Naive thymus-derived CD4-positive, alpha-beta T cell (primary cell): ENCODE data around the gene CEP41. TPM values are rescaled to one million over a fixed set of nuclear protein-coding genes. Genes with fewer than 3 reads are reported as not detected.
A peak's percentile ranks its signal among the peaks of the same experiment; 100 is the strongest.

ENCODE experiments used
- ATAC-seq: fragments of 150-1000 bp; cut with Tn5 transposase; 2 replicates; pipeline ENCODE4 v1.10.0; 2021; ENCODE audit warnings: mild to moderate bottlenecking, moderate library complexity
- CTCF ChIA-PET: fragments of 350-600 bp; sonication (Branson Sonifier 250); formaldehyde crosslinking; loops from one replicate; lab custom pipeline; 2021; ENCODE audit warnings: antibody characterized with exemption; lab: Charles Lee
- POLR2A ChIA-PET: fragments of 350-600 bp; sonication (Branson Sonifier 250); formaldehyde crosslinking; loops from one replicate; lab custom pipeline; 2021; ENCODE audit warnings: antibody characterized with exemption, inconsistent platforms; lab: Charles Lee
- DNase-seq, 9 donors: peaks; one replicate each; pipeline versions ENCODE4 v3.0.0 to v3.0.0-alpha.2; 2020 to 2022; ENCODE audit warnings: mixed read lengths in 1 of 9
- H3K27ac ChIP-seq: one replicate; pipeline ENCODE4 v1.7.0; 2013; ENCODE audit warnings: mild to moderate bottlenecking, low read depth, low read length, moderate library complexity
- H3K27me3 ChIP-seq, 2 donors: one replicate each; pipeline ENCODE4 v1.7.0; 2013; ENCODE audit warnings: low read length in 2 of 2, mild to moderate bottlenecking in 2 of 2, moderate library complexity in 2 of 2; ENCODE audit not compliant: control insufficient read depth in 2 of 2, insufficient read depth in 2 of 2
- H3K36me3 ChIP-seq, 3 experiments: 1 replicate in 2 of 3; 2 replicates in 1 of 3; pipeline ENCODE4 v1.7.0; 2013; ENCODE audit warnings: low read length in 3 of 3, mild to moderate bottlenecking in 3 of 3, moderate library complexity in 1 of 3; ENCODE audit not compliant: insufficient read depth in 3 of 3, control insufficient read depth in 2 of 3
- H3K4me1 ChIP-seq, 2 donors: one replicate each; pipeline ENCODE4 v1.7.0; 2013; ENCODE audit warnings: low read length in 2 of 2, mild to moderate bottlenecking in 2 of 2, moderate library complexity in 1 of 2; ENCODE audit not compliant: control insufficient read depth in 2 of 2, insufficient read depth in 2 of 2
- H3K4me3 ChIP-seq: 2 replicates; pipeline ENCODE4 v1.7.0; 2013; ENCODE audit warnings: mild to moderate bottlenecking, low read length
- H3K9me3 ChIP-seq, 3 experiments: 1 replicate in 2 of 3; 2 replicates in 1 of 3; pipeline ENCODE4 v1.7.0; 2013; ENCODE audit warnings: low read length in 3 of 3; ENCODE audit not compliant: control insufficient read depth in 2 of 3
- H3K27ac Mint-ChIP-seq, 9 donors: one replicate each; pipeline ENCODE4 v1.8.0; 2020 to 2022; ENCODE audit warnings: mixed read lengths in 9 of 9, mild to moderate bottlenecking in 8 of 9, moderate library complexity in 5 of 9, inconsistent platforms in 2 of 9
- H3K27me3 Mint-ChIP-seq, 5 donors: one replicate each; pipeline ENCODE4 v1.8.0; 2021 to 2022; ENCODE audit warnings: mixed read lengths in 5 of 5, mild to moderate bottlenecking in 1 of 5
- H3K36me3 Mint-ChIP-seq, 5 donors: one replicate each; pipeline ENCODE4 v1.8.0; 2020 to 2022; ENCODE audit warnings: mixed read lengths in 5 of 5, mild to moderate bottlenecking in 3 of 5, inconsistent platforms in 1 of 5
- H3K4me1 Mint-ChIP-seq, 7 donors: one replicate each; pipeline ENCODE4 v1.8.0; 2020 to 2022; ENCODE audit warnings: mixed read lengths in 7 of 7, mild to moderate bottlenecking in 3 of 7, inconsistent platforms in 1 of 7
- H3K4me3 Mint-ChIP-seq, 10 donors: one replicate each; pipeline ENCODE4 v1.8.0; 2020 to 2022; ENCODE audit warnings: mild to moderate bottlenecking in 10 of 10, mixed read lengths in 10 of 10, moderate library complexity in 6 of 10, inconsistent platforms in 2 of 10
- H3K9me3 Mint-ChIP-seq, 11 donors: one replicate each; pipeline ENCODE4 v1.8.0; 2020 to 2022; ENCODE audit warnings: mixed read lengths in 11 of 11, mild to moderate bottlenecking in 4 of 11, inconsistent platforms in 1 of 11, moderate library complexity in 1 of 11
- intact Hi-C, 2 donors: fragments of 100-400 bp; cut with micrococcal nuclease; formaldehyde crosslinking; loops; one replicate each; pipeline ENCODE4 v1.15.1; 2023
- polyA plus RNA-seq, 2 donors: library from polyadenylated mRNA; unstranded; fragments of 300-500 nt; fragmentation: Illumina TruSeq; gene quantifications; one replicate each; pipeline ENCODE4 v1.2.3, GENCODE V29; 2021
- total RNA-seq, 6 experiments: library from RNA in 5 of 6; stranded (reverse) in 5 of 6; gene quantifications; 1 replicate in 5 of 6; 2 replicates in 1 of 6; pipeline ENCODE4 v1.2.3 and lab custom pipeline; 2021 to 2026

The CEP41 gene
- total and polyA plus RNA-seq, 7 experiments from 2014 or later: 6.9 to 29.6 (median 13.3) TPM

DNA sequence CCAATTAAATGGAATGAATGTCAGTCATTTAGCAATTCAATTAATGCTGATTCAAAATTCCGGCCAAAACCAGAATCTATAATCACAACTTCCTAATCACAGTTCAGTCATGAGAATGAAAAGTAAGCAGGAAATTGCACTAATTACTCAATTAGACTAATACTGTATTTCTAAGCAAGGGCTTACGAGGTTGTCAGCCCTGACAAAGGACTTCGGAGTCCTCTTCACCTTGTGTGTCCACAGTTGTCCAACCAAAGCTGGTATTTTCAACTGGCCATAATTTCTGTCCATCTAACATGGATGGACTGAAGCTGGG is 43.1 kb downstream of the CEP41 start:
- peaks cover 0 to 14% of the 10 kb centered on the region in 2 donors for H3K4me1 ChIP-seq
- no peaks in the 10 kb centered on the region for H3K9me3 Mint-ChIP-seq
- no peak overlapping the region for H3K4me3 ChIP-seq
- ATAC-seq (no peak), DNase-seq (no peak)
- H3K27ac ChIP-seq: no peak overlapping the region
- CTCF ChIA-PET: interaction anchor here (0.7 kb wide), 1 partner anchor 93 kb away, joined by 5 read pairs; no protein-coding TSS in a partner anchor
- H3K27me3 Mint-ChIP-seq: no peaks in the 10 kb centered on the region
- no peaks in the 10 kb centered on the region for H3K9me3 ChIP-seq
- intact Hi-C loops: no loop called here
- no peaks in the 10 kb centered on the region for H3K27me3 ChIP-seq
- H3K4me1 Mint-ChIP-seq: peaks cover 18 to 38% (median 34%) of the 10 kb centered on the region in 7 donors
- H3K4me3 Mint-ChIP-seq: no peak overlapping the region
- POLR2A ChIA-PET: interaction anchor here (0.5 to 0.6 kb wide), 2 partner anchors 191 to 193 kb away, joined by 3 to 4 read pairs; partner anchors contain the start of gene TMEM209
- H3K27ac Mint-ChIP-seq: peak overlapping the region in 1 of 9 donors; percentile 62
- peaks cover 0 to 43% (median 31%) of the 10 kb centered on the region in 5 donors for H3K36me3 Mint-ChIP-seq
- H3K36me3 ChIP-seq: peaks cover 0 to 12% (median 0%) of the 10 kb centered on the region in 3 experiments

DNA sequence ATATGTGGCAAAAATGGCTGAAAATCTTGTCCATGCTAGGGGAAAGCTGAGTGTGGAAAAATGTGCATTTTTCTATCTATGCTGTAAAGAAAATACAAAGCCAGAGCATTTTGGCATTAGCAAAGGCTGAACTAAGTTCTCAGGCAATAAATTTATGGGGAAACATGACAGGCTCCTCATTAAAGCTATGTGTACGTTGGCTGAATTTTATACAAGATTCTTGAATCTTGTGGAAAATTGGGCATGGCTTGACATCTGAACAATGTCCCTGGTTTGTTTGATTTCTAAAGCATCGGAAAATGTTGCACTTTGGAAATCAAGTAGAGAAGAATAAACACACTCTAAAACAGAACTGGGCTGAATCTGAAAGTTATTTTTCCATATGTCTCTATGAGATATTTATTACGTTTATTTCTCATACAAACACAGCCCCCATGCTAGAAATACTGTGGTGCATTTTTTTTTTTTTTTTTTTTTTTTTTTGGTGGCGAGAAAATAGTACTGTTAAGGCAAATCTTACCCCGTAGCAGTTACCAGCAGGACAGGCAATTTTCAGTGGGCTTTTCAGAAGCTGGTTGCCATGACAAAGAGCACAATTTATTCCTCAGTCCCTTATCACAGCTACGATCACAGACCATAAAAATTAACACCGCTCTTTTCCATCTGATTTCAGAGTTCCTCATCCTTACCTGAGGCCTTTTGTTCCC is 43.6 kb downstream of the CEP41 start:
- Histone ChIP-seq H3K4me1 (peaks cover 0 to 14% of the 10 kb centered on the region in 2 donors), H3K27ac (no peak overlapping the region), H3K27me3 (no peaks in the 10 kb centered on the region), H3K9me3 (no peaks in the 10 kb centered on the region), H3K4me3 (no peak overlapping the region), H3K36me3 (peaks cover 0 to 9% (median 0%) of the 10 kb centered on the region in 3 experiments)
- Mint-ChIP-seq H3K4me3 (no peak overlapping the region), H3K9me3 (no peaks in the 10 kb centered on the region), H3K4me1 (peaks cover 19 to 38% (median 34%) of the 10 kb centered on the region in 7 donors), H3K27ac (peak overlapping the region in 1 of 9 donors; percentile 62), H3K36me3 (peaks cover 0 to 38% (median 26%) of the 10 kb centered on the region in 5 donors), H3K27me3 (no peaks in the 10 kb centered on the region)
- no peak for DNase-seq
- ChIA-PET CTCF (interaction anchor here (0.6 to 0.7 kb wide), 2 partner anchors 16 to 94 kb away, joined by 3 to 5 read pairs; no protein-coding TSS in a partner anchor), POLR2A (interaction anchor here (0.6 to 1.1 kb wide), 2 partner anchors 15 to 192 kb away, joined by 3 to 4 read pairs; partner anchors contain the start of gene TMEM209)
- ATAC-seq: no peak
- intact Hi-C loops: no loop called here

DNA sequence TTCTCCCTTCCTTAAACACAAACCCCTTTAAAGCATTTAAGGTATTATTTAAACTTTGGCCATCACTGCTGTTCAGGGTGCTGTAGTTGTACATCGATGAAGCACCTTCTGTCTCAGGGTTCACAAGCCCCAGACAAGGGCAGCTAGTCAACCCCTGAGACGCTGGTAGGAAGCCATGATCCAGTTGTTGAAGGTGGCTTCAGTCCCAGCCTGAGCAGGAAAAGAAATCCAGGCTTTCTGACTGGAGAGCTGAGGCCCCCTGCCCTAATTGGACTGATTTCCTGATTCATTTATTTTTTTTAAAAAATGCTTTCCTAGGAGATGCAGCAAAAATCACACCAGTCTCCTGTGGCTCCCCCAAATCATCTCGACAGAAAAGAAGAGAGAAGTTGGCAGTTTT is 44.7 kb downstream of the CEP41 start:
- DNase-seq: no peak
- POLR2A ChIA-PET: interaction anchor here (1.1 kb wide), 1 partner anchor 16 kb away, joined by 4 read pairs; no protein-coding TSS in a partner anchor
- no peaks in the 10 kb centered on the region for H3K9me3 Mint-ChIP-seq
- ATAC-seq: no peak
- no peaks in the 10 kb centered on the region for H3K27me3 ChIP-seq
- H3K27ac ChIP-seq: no peak overlapping the region
- H3K27me3 Mint-ChIP-seq: no peaks in the 10 kb centered on the region
- H3K4me3 Mint-ChIP-seq: peak overlapping the region in 4 of 10 donors; percentile 4 to 47 (median 24)
- intact Hi-C loops: no loop called here
- H3K4me1 Mint-ChIP-seq: peaks cover 20 to 38% (median 34%) of the 10 kb centered on the region in 7 donors
- peak overlapping the region in 6 of 9 donors; percentile 3 to 78 (median 48) for H3K27ac Mint-ChIP-seq
- peaks cover 0 to 38% (median 19%) of the 10 kb centered on the region in 5 donors for H3K36me3 Mint-ChIP-seq
- H3K9me3 ChIP-seq: no peaks in the 10 kb centered on the region
- CTCF ChIA-PET: no interaction called here
- H3K36me3 ChIP-seq: peaks cover 0 to 9% (median 0%) of the 10 kb centered on the region in 3 experiments
- H3K4me3 ChIP-seq: no peak overlapping the region
- H3K4me1 ChIP-seq: peaks cover 0 to 14% of the 10 kb centered on the region in 2 donors

DNA sequence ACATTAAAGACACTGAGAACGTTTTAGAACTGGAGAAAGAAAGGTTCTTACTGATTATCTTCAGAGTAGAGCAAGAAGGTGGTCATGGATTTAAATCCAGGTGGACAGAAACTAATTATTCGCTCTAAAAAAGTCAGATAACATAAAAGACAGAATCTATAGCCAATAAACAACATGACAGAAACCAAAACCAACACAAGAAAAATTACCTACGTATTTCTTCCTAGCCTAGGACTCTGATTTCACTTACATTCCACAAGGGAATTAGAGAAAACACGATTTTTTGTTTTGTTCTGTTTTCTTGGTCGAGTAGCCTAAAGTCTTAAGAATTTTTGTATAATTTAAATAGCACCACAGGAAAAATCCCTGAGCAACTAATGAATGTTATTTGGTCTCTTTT is 45.4 kb downstream of the CEP41 start:
- Mint-ChIP-seq H3K4me1 (peaks cover 20 to 38% (median 34%) of the 10 kb centered on the region in 7 donors), H3K36me3 (peaks cover 0 to 31% (median 17%) of the 10 kb centered on the region in 5 donors), H3K4me3 (peak overlapping the region in 5 of 10 donors; percentile 5 to 81 (median 75)), H3K9me3 (no peaks in the 10 kb centered on the region), H3K27ac (peak overlapping the region in 6 of 9 donors; percentile 49 to 93 (median 84)), H3K27me3 (no peaks in the 10 kb centered on the region)
- DNase-seq (no peak), ATAC-seq (no peak)
- Histone ChIP-seq H3K4me3 (no peak overlapping the region), H3K36me3 (peaks cover 0 to 5% (median 0%) of the 10 kb centered on the region in 3 experiments), H3K27ac (no peak overlapping the region), H3K4me1 (peaks cover 0 to 14% of the 10 kb centered on the region in 2 donors), H3K9me3 (no peaks in the 10 kb centered on the region), H3K27me3 (no peaks in the 10 kb centered on the region)
- intact Hi-C loops: loop anchor here in 1 of 2 donors (2.0 kb wide), 3 partner anchors 27 to 69 kb away; no protein-coding TSS in a partner anchor
- CTCF ChIA-PET: no interaction called here
- POLR2A ChIA-PET: no interaction called here

DNA sequence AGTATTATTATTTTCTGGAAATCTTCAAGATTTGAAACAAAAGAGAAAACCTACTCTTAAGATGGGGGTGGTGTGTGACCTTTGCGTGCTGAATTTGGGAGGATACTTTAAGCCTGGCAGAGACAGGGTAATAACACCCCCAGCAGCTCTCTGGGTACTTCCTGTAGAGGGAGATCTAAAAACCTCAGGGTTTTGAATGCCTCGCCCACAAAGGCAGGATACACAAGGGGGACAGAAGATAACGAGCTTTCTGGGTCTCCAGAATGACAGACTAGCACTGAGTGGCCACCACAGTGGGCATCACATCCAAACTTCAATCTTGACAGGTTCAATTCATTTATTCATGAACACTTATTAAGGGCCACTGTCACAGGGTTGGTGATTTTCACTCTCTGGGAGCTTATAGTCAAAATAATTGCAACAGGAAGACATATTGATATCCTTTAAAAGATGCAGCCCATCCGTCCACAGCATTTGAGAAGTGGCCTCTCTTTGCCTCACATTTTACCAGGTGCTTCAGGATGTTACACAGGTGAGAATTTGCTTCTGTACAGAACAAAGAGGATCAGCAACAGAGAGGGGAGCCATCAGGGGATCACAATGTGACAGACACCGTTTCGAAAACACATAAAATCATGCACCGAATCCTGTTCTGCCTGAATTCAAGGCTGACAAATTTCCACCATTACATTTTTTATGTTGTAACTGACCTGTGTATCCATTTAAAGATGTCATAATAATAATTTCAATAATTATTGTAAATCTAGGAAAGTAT is 46.2 kb downstream of the CEP41 start:
- no peaks in the 10 kb centered on the region for H3K27me3 ChIP-seq
- Mint-ChIP-seq H3K4me3 (peak overlapping the region; percentile 69 to 86 (median 78)), H3K27me3 (no peaks in the 10 kb centered on the region), H3K27ac (peak overlapping the region; percentile 64 to 93 (median 88)), H3K9me3 (no peaks in the 10 kb centered on the region), H3K36me3 (peaks cover 0 to 23% (median 13%) of the 10 kb centered on the region in 5 donors), H3K4me1 (peaks cover 20 to 38% (median 34%) of the 10 kb centered on the region in 7 donors)
- H3K36me3 ChIP-seq: peaks cover 0 to 3% (median 0%) of the 10 kb centered on the region in 3 experiments
- CTCF ChIA-PET: interaction anchor here (0.8 to 1.2 kb wide), 7 partner anchors 9 to 156 kb away, joined by 3 to 5 read pairs (median 3); no protein-coding TSS in a partner anchor
- DNase-seq (peak in 7 of 9 donors; percentile 34 to 65 (median 58)), ATAC-seq (peak; percentile 94)
- H3K9me3 ChIP-seq: no peaks in the 10 kb centered on the region
- POLR2A ChIA-PET: interaction anchor here (0.6 to 1.3 kb wide), 14 partner anchors 13 to 960 kb away, joined by 3 to 14 read pairs (median 4); partner anchors contain the start of genes CEP41 and STRIP2
- H3K4me1 ChIP-seq: peaks cover 0 to 14% of the 10 kb centered on the region in 2 donors
- H3K27ac ChIP-seq: peak overlapping the region; percentile 49
- intact Hi-C loops: loop anchor here in 1 of 2 donors (1.0 to 5.0 kb wide), 8 partner anchors 25 to 187 kb away; partner anchors contain the start of genes CEP41, SSMEM1 and TMEM209
- peak overlapping the region; percentile 1 for H3K4me3 ChIP-seq
